K562 (cell line): Measurements from ENCODE around the gene PPM1H. TPM values are rescaled to one million over a fixed set of nuclear protein-coding genes. Genes with fewer than 3 reads are reported as not detected.

Experiments used
- CEBPG ChIP-seq, 3 experiments: fragments of 200-800 bp in 1 of 3; sonication (Bioruptor generic) in 1 of 3; sonication (generic) in 1 of 3; formaldehyde crosslinking in 1 of 3; IDR thresholded peaks in 2 of 3; conservative IDR thresholded peaks in 1 of 3; 2 replicates each; pipeline versions ENCODE4 v1.6.1 to v1.8.0; 2016 to 2022; ENCODE audit warnings: missing compliant biosample characterization in 2 of 3, missing genetic modification characterization in 2 of 3, mild to moderate bottlenecking in 1 of 3, missing genetic modification reagents in 1 of 3
- EP300 ChIP-seq: IDR thresholded peaks from 2 replicates; pipeline ENCODE4 v1.6.1; 2012; ENCODE audit warnings: low read length, improper control_type of control experiment
- JUND ChIP-seq, 2 experiments: IDR thresholded peaks; 2 replicates in 1 of 2; 3 replicates in 1 of 2; pipeline ENCODE4 v1.6.1; 2011; ENCODE audit warnings: borderline replicate concordance in 2 of 2, low read depth in 2 of 2, low read length in 2 of 2, improper control_type of control experiment in 1 of 2, missing biosample characterization in 1 of 2, missing genetic modification characterization in 1 of 2, missing genetic modification reagents in 1 of 2
- KLF16 ChIP-seq: IDR thresholded peaks from 2 replicates; pipeline ENCODE4 v1.6.1; 2016; ENCODE audit warnings: antibody characterized with exemption
- NFIX ChIP-seq: fragments of 250-450 bp; sonication (Bioruptor Pico); IDR thresholded peaks from 2 replicates; pipeline ENCODE4 v1.4.0; 2020; ENCODE audit warnings: low read depth, mild to moderate bottlenecking, moderate library complexity
- PURB ChIP-seq: sonication (generic); formaldehyde crosslinking; IDR thresholded peaks from 2 replicates; pipeline ENCODE4 v1.9.0; 2021; ENCODE audit warnings: low read depth, mild to moderate bottlenecking, missing genetic modification reagents
- RAD51 ChIP-seq: fragments of 450-650 bp; IDR thresholded peaks from 2 replicates; pipeline ENCODE4 v1.7.1; 2016; ENCODE audit warnings: low read depth, mild to moderate bottlenecking, borderline replicate concordance
- TCF7L2 ChIP-seq: fragments of 150-350 bp; IDR thresholded peaks from 2 replicates; pipeline ENCODE4 v1.6.1; 2016; ENCODE audit warnings: low read depth, mild to moderate bottlenecking, low read length, moderate library complexity
- ZFP36 ChIP-seq: fragments of 150-350 bp; IDR thresholded peaks from 2 replicates; pipeline ENCODE4 v1.6.1; 2018; ENCODE audit warnings: low read length, low read depth; ENCODE audit not compliant: partially characterized antibody
- ZNF174 ChIP-seq: fragments of 250-450 bp; sonication (Bioruptor Pico); IDR thresholded peaks from 2 replicates; pipeline ENCODE4 v1.4.0; 2020; ENCODE audit warnings: mild to moderate bottlenecking
- ZNF764 ChIP-seq: fragments of 250-450 bp; sonication (Bioruptor Pico); IDR thresholded peaks from 2 replicates; pipeline ENCODE4 v1.4.0; 2020; ENCODE audit warnings: low read depth, mild to moderate bottlenecking, moderate library complexity
- polyA plus RNA-seq, 8 experiments: library from polyadenylated mRNA; depleted of rRNA in 4 of 8; stranded (reverse) in 5 of 8; unstranded in 3 of 8; fragments of >200 nt; fragmentation: Nextera tagmentation in 2 of 8; fragmentation: Illumina TruSeq in 1 of 8; extraction: Ambion mirVana in 2 of 8; extraction: Trizol in 1 of 8; gene quantifications; 2 replicates each; pipeline versions ENCODE4 v1.2.1 to v1.2.3, GENCODE V29; 2011 to 2014; ENCODE audit warnings: inconsistent platforms in 1 of 8, missing spikeins in 1 of 8
- total RNA-seq, 7 experiments: library from RNA; depleted of rRNA in 6 of 7; stranded (reverse); fragments of >200 nt in 6 of 7; fragmentation: Illumina TruSeq in 2 of 7; extraction: Trizol in 2 of 7; gene quantifications; 2 replicates each; pipeline versions ENCODE4 v1.2.1 to v1.2.3, GENCODE V29; 2011 to 2021; ENCODE audit warnings: low replicate concordance in 1 of 7
- TF ChIP-seq, protein P1 (sequence below): fragments of 450-650 bp; IDR thresholded peaks from 2 replicates; pipeline ENCODE4 v1.7.1; 2018; ENCODE audit warnings: mild to moderate bottlenecking, low read depth; ENCODE audit not compliant: partially characterized antibody
- TF ChIP-seq, protein P2 (sequence below): sonication (generic); IDR thresholded peaks from 2 replicates; pipeline ENCODE4 v1.6.1; 2016
- TF ChIP-seq, protein P3 (sequence below): sonication (generic); formaldehyde crosslinking; IDR thresholded peaks from 2 replicates; pipeline ENCODE4 v1.8.0; 2023; ENCODE audit warnings: missing genetic modification reagents, mild to moderate bottlenecking, borderline replicate concordance
- TF ChIP-seq, protein P4 (sequence below): fragments of 250-450 bp; sonication (Bioruptor Pico); IDR thresholded peaks from 2 replicates; pipeline ENCODE4 v1.8.0; 2021; ENCODE audit warnings: moderate library complexity, mild to moderate bottlenecking, inconsistent platforms
- TF ChIP-seq, protein P5 (sequence below): sonication (generic); formaldehyde crosslinking; IDR thresholded peaks from 2 replicates; pipeline ENCODE4 v1.8.0; 2022; ENCODE audit warnings: mild to moderate bottlenecking, missing genetic modification reagents

The PPM1H gene
- total and polyA plus RNA-seq, 9 of the 15 experiments (the other 6 are each of a cell fraction or from before 2014, with no cell fraction given) = 5.3 to 29.3 (median 11.3) TPM

DNA sequence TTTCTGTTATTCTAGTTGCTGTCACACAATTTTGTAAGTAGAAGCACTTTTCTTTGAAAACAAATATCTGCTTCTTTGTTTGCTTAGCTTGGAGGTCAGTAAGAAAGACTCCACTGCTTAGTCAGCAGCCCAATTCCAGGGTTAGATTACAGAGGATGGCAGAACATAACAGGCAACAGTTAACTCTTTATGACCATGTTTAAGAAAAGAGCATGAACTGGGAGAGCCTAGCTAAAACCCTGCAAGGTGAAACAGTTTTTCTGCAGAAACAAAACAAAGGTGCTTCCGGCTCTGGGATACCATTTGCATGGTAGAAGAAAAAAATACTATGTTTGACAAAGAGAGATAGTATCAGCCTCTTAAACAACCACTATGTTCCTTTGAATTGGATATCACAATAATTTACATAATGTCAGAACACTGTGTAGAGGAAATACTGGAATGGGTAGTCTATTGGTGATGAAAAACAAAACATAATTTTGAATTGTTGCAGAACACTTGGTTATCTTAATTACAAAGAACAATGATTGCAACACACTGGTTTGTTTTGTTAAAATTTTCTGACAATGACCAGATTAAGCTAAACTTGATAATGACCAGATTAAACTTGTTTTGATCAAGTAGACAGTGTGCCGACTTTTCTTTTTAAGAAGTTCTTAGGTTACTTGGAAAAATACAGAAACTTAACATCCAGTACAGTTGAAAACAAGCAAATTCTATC, 22.4 kb upstream of the PPM1H start (continued):
- no peak for TF ChIP-seq PURB (CRISPR knock-in tag)
- TF ChIP-seq JUND (IDR thresholded peaks at IDR 0.05; ENCODE audit: borderline replicate concordance, low read depth, low read length) = 0 out of 2 replicates have a peak, but pooled peaks have one; percentile 21
- TF ChIP-seq JUND (tag; IDR thresholded peaks at IDR 0.05; ENCODE audit: borderline replicate concordance, low read depth, low read length) = no peak
- TF ChIP-seq EP300 = no peak
- no peak for TF ChIP-seq TCF7L2
- no peak for TF ChIP-seq ZNF764 (CRISPR knock-in tag)
- TF ChIP-seq, protein P1, sequence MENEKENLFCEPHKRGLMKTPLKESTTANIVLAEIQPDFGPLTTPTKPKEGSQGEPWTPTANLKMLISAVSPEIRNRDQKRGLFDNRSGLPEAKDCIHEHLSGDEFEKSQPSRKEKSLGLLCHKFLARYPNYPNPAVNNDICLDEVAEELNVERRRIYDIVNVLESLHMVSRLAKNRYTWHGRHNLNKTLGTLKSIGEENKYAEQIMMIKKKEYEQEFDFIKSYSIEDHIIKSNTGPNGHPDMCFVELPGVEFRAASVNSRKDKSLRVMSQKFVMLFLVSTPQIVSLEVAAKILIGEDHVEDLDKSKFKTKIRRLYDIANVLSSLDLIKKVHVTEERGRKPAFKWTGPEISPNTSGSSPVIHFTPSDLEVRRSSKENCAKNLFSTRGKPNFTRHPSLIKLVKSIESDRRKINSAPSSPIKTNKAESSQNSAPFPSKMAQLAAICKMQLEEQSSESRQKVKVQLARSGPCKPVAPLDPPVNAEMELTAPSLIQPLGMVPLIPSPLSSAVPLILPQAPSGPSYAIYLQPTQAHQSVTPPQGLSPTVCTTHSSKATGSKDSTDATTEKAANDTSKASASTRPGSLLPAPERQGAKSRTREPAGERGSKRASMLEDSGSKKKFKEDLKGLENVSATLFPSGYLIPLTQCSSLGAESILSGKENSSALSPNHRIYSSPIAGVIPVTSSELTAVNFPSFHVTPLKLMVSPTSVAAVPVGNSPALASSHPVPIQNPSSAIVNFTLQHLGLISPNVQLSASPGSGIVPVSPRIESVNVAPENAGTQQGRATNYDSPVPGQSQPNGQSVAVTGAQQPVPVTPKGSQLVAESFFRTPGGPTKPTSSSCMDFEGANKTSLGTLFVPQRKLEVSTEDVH = peak; percentile 20
- TF ChIP-seq KLF16 = no peak
- TF ChIP-seq, protein P2, sequence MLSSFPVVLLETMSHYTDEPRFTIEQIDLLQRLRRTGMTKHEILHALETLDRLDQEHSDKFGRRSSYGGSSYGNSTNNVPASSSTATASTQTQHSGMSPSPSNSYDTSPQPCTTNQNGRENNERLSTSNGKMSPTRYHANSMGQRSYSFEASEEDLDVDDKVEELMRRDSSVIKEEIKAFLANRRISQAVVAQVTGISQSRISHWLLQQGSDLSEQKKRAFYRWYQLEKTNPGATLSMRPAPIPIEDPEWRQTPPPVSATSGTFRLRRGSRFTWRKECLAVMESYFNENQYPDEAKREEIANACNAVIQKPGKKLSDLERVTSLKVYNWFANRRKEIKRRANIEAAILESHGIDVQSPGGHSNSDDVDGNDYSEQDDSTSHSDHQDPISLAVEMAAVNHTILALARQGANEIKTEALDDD = 0 out of 2 replicates have a peak, but pooled peaks have one; percentile 15
- TF ChIP-seq, protein P3, sequence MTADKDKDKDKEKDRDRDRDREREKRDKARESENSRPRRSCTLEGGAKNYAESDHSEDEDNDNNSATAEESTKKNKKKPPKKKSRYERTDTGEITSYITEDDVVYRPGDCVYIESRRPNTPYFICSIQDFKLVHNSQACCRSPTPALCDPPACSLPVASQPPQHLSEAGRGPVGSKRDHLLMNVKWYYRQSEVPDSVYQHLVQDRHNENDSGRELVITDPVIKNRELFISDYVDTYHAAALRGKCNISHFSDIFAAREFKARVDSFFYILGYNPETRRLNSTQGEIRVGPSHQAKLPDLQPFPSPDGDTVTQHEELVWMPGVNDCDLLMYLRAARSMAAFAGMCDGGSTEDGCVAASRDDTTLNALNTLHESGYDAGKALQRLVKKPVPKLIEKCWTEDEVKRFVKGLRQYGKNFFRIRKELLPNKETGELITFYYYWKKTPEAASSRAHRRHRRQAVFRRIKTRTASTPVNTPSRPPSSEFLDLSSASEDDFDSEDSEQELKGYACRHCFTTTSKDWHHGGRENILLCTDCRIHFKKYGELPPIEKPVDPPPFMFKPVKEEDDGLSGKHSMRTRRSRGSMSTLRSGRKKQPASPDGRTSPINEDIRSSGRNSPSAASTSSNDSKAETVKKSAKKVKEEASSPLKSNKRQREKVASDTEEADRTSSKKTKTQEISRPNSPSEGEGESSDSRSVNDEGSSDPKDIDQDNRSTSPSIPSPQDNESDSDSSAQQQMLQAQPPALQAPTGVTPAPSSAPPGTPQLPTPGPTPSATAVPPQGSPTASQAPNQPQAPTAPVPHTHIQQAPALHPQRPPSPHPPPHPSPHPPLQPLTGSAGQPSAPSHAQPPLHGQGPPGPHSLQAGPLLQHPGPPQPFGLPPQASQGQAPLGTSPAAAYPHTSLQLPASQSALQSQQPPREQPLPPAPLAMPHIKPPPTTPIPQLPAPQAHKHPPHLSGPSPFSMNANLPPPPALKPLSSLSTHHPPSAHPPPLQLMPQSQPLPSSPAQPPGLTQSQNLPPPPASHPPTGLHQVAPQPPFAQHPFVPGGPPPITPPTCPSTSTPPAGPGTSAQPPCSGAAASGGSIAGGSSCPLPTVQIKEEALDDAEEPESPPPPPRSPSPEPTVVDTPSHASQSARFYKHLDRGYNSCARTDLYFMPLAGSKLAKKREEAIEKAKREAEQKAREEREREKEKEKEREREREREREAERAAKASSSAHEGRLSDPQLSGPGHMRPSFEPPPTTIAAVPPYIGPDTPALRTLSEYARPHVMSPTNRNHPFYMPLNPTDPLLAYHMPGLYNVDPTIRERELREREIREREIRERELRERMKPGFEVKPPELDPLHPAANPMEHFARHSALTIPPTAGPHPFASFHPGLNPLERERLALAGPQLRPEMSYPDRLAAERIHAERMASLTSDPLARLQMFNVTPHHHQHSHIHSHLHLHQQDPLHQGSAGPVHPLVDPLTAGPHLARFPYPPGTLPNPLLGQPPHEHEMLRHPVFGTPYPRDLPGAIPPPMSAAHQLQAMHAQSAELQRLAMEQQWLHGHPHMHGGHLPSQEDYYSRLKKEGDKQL (CRISPR knock-in tag) = no peak
- no peak for TF ChIP-seq ZFP36
- no peak for TF ChIP-seq ZNF174 (CRISPR knock-in tag)
- no peak for TF ChIP-seq RAD51
- TF ChIP-seq, protein P4, sequence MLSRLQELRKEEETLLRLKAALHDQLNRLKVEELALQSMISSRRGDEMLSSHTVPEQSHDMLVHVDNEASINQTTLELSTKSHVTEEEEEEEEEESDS = no peak
- TF ChIP-seq CEBPG (CRISPR knock-in tag; IDR thresholded peaks at IDR 0.05) = no peak
- TF ChIP-seq CEBPG (tag; conservative IDR thresholded peaks at IDR 0.05 in 1 of 2, IDR thresholded peaks at IDR 0.05 in 1 of 2) = peak in 1 of 2 experiments; percentile 66; a peak in 3 of 4 replicates
- no peak for TF ChIP-seq NFIX
- TF ChIP-seq, protein P5, sequence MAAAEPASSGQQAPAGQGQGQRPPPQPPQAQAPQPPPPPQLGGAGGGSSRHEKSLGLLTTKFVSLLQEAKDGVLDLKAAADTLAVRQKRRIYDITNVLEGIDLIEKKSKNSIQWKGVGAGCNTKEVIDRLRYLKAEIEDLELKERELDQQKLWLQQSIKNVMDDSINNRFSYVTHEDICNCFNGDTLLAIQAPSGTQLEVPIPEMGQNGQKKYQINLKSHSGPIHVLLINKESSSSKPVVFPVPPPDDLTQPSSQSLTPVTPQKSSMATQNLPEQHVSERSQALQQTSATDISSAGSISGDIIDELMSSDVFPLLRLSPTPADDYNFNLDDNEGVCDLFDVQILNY (CRISPR knock-in tag) = no peak
